HuH-7 (cell line): Measurements from ENCODE around the gene RNASE9.
"Not testable (repeated sequence)": the region's sequence is repeated elsewhere in the genome, so short reads cannot be mapped to it uniquely, and the experiment has no call there.

Experiments
- DNase-seq: peaks from one replicate; pipeline ENCODE4 v3.0.0; 2011; ENCODE audit warnings: low spot score

Gene RNASE9

GRCh38 chr14:20560961-20561360, at the start of gene RNASE9:
RNASE9 (minus strand) TSS chr14:20561047.
- DNase-seq: no peak

GRCh38 chr14:20610002-20610765, 49.3 kb upstream of the RNASE9 start:
- DNase-seq: peak; percentile 69

GRCh38 chr14:20609215-20610001, 48.6 kb upstream of the RNASE9 start:
- DNase-seq: peak; percentile 49

- no peak for DNase-seq
These were observed 47.7 kb upstream of the RNASE9 start for GRCh38 chr14:20608383-20609110.

GRCh38 chr14:20607617-20608016, 46.8 kb upstream of the RNASE9 start:
- DNase-seq: no peak

GRCh38 chr14:20606902-20607242, 46.0 kb upstream of the RNASE9 start:
- no peak for DNase-seq

- DNase-seq: peak; percentile 79
These were observed 45.5 kb upstream of the RNASE9 start for GRCh38 chr14:20606190-20606901.

- no peak for DNase-seq
These were observed 43.2 kb upstream of the RNASE9 start for GRCh38 chr14:20603813-20604690.

- no peak for DNase-seq
These were observed 41.7 kb upstream of the RNASE9 start for GRCh38 chr14:20602583-20602982.

- no peak for DNase-seq
These were observed 40.7 kb upstream of the RNASE9 start for GRCh38 chr14:20601522-20601921.

GRCh38 chr14:20597108-20597507, 36.3 kb upstream of the RNASE9 start:
- no peak for DNase-seq

- DNase-seq: not testable (repeated sequence)
These were observed 34.9 kb upstream of the RNASE9 start for GRCh38 chr14:20595726-20596125.

GRCh38 chr14:20592574-20592973, 31.7 kb upstream of the RNASE9 start:
- DNase-seq: no peak

GRCh38 chr14:20591235-20591634, 30.4 kb upstream of the RNASE9 start, which contains the start of gene RNASE12:
RNASE12 (minus strand) TSS chr14:20591376; CDS start chr14:20590723, 653 bp downstream.
- DNase-seq: no peak

GRCh38 chr14:20587489-20588154, 26.8 kb upstream of the RNASE9 start, which contains the start of gene RNASE11:
RNASE11 (minus strand) TSS chr14:20588001.
- DNase-seq: no peak

GRCh38 chr14:20583908-20584307, 23.1 kb upstream of the RNASE9 start:
- no peak for DNase-seq

- no peak for DNase-seq
These were observed 22.3 kb upstream of the RNASE9 start for GRCh38 chr14:20583142-20583541.

- DNase-seq: no peak
These were observed 19.4 kb upstream of the RNASE9 start for GRCh38 chr14:20580242-20580641.

- DNase-seq: no peak
These were observed 18.1 kb upstream of the RNASE9 start for GRCh38 chr14:20578784-20579502.

- DNase-seq: no peak
These were observed 17.5 kb upstream of the RNASE9 start for GRCh38 chr14:20578325-20578724.
